Epithelial cell of esophagus (primary cell): ENCODE measurements around the gene MPL.
A peak's percentile ranks its signal among the peaks of the same experiment; 100 is the strongest.

Experiments used
- DNase-seq: peaks from one replicate; pipeline ENCODE4 v3.0.0; 2010; ENCODE audit warnings: low read depth
- H3K4me3 ChIP-seq: 2 replicates; pipeline ENCODE4 v1.5.1; 2011; ENCODE audit warnings: mild to moderate bottlenecking, low read length, control low read depth
- CTCF ChIP-seq: IDR thresholded peaks from 2 replicates; pipeline ENCODE4 v1.5.1; 2011; ENCODE audit warnings: low read depth, mild to moderate bottlenecking, low read length, control low read depth, inconsistent platforms; ENCODE audit not compliant: insufficient read depth; ENCODE audit errors: missing control alignments

The MPL gene

DNA sequence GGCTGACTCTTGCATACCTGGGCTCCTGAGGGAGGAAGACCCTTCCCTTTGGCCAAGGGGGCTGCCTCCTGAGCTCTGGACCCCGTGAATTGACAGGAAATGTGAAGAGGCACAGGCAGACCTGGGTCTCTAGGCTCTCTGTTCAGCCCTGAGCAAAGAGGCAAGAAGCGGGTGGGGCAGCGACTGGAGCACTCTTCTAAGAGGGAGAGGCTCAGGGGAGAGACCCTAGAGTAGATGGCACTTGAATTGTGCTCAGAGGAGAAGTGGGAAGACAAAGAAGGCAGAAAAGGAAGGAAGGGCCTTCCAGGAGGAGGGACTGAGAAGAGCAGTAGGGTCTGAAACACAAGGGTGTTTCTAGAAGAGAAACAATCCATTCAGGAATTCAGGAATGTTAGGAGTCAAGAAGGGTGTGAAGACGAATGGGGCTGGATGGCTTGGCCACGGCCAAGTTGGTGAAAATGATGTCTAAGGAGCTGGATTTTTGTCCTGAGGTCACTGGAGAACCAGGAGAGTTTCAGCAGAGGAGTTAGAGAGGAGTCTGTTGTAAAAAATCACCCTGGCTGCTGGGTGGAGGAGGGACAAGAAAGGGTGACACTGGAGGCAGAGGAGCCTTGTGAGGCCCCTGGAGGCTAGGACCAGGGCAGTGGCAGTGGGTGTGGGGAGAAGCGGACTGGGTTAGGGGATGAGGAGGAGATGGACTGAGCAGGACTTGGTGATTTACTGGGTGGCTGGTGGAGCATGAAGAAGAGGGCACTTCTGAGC is 31.5 kb upstream of the MPL start:
- DNase-seq = no peak
- no peak overlapping the region for H3K4me3 ChIP-seq
- no peak for TF ChIP-seq CTCF

DNA sequence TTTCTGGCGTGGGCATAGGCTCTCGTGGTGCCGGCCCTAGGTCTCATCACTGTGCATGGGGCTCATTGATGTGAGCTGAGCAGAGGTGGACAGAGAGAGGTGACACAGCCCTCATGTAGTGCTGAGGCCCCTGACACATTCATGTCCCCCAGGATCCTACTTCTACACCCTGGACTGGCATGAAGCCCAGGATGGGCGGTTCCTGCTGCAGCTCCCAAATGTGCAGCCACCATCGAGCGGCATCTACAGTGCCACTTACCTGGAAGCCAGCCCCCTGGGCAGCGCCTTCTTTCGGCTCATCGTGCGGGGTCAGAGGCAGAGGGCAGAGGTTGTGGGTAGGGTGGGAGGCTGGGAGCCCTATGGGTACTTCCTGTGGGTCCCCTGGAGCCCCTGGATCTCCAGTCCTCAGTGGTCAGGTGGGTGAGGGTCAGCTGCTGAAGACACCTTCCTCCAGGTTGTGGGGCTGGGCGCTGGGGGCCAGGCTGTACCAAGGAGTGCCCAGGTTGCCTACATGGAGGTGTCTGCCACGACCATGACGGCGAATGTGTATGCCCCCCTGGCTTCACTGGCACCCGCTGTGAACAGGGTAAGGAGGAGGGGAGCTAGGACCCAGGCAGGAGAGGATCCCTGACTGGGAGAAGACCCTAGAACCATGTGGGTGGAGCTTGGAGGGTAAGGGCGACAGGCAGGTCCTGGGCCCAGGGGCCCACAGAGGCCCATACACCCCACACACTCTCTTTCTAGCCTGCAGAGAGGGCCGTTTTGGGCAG is 30.7 kb upstream of the MPL start:
- DNase-seq = no peak

DNA sequence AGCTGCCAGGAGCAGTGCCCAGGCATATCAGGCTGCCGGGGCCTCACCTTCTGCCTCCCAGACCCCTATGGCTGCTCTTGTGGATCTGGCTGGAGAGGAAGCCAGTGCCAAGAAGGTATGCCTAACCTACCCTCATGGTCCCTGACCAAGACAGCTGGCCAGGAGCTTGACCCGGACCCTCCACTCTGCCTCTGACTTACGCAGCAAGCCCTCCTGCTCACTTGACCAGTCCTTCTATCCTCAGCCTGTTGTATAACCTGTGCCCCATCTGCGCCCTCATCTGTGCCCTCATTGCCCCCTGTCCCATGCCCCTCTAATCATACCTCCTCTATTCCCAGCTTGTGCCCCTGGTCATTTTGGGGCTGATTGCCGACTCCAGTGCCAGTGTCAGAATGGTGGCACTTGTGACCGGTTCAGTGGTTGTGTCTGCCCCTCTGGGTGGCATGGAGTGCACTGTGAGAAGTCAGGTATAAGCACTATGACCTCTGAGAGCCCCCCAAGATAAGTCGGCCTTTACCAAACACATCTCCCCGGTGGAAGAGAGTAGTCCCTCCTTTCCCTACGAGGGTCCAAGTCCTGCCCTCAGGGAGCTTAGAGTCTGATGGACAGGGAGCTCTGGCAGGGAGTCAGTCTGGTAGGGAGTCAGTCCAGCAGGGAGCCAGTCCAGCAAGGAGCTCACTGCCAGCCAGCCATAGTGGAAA is 30.0 kb upstream of the MPL start:
- no peak for DNase-seq
- H3K4me3 ChIP-seq = no peak overlapping the region
- TF ChIP-seq CTCF = no peak

More for the DNA sequence above, 30.7 kb upstream of the MPL start:
- no peak overlapping the region for H3K4me3 ChIP-seq
- TF ChIP-seq CTCF = no peak

GRCh38 chr1:43308635-43309404 is 28.8 kb upstream of the MPL start:
- TF ChIP-seq CTCF = no peak
- H3K4me3 ChIP-seq = no peak overlapping the region

GRCh38 chr1:43309405-43310025 is 28.1 kb upstream of the MPL start:
- no peak overlapping the region for H3K4me3 ChIP-seq
- TF ChIP-seq CTCF = no peak
- peak; percentile 37 for DNase-seq

More at GRCh38 chr1:43308635-43309404, 28.8 kb upstream of the MPL start:
- no peak for DNase-seq

GRCh38 chr1:43311521-43311920 is 26.1 kb upstream of the MPL start:
- DNase-seq = no peak
- no peak for TF ChIP-seq CTCF
- no peak overlapping the region for H3K4me3 ChIP-seq
